D721Med (cell line): ENCODE data around the gene DACH1.

Experiments
- DNase-seq: peaks from one replicate; pipeline ENCODE4 v3.0.0; 2011; ENCODE audit warnings: low spot score; ENCODE audit not compliant: insufficient read length
- FAIRE-seq: peaks from 2 replicates; lab custom pipeline; 2011; peaks lifted over from hg19 to GRCh38; lab: Jason Lieb, UNC
- TF ChIP-seq, protein P1 (sequence below): IDR thresholded peaks from 2 replicates; pipeline ENCODE4 v1.5.1; 2012; ENCODE audit warnings: mild to moderate bottlenecking, control low read depth; ENCODE audit not compliant: insufficient read depth; ENCODE audit errors: missing control alignments

The DACH1 gene

GRCh38 chr13:71829547-71829946 is 37.5 kb downstream of the DACH1 start:
- TF ChIP-seq, protein P1, sequence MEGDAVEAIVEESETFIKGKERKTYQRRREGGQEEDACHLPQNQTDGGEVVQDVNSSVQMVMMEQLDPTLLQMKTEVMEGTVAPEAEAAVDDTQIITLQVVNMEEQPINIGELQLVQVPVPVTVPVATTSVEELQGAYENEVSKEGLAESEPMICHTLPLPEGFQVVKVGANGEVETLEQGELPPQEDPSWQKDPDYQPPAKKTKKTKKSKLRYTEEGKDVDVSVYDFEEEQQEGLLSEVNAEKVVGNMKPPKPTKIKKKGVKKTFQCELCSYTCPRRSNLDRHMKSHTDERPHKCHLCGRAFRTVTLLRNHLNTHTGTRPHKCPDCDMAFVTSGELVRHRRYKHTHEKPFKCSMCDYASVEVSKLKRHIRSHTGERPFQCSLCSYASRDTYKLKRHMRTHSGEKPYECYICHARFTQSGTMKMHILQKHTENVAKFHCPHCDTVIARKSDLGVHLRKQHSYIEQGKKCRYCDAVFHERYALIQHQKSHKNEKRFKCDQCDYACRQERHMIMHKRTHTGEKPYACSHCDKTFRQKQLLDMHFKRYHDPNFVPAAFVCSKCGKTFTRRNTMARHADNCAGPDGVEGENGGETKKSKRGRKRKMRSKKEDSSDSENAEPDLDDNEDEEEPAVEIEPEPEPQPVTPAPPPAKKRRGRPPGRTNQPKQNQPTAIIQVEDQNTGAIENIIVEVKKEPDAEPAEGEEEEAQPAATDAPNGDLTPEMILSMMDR = no peak
- DNase-seq (no peak), FAIRE-seq (peak; percentile 83)

GRCh38 chr13:71828564-71828963 is 38.4 kb downstream of the DACH1 start:
- TF ChIP-seq, protein P1 = no peak
- FAIRE-seq (peak; percentile 32), DNase-seq (no peak)

DNA sequence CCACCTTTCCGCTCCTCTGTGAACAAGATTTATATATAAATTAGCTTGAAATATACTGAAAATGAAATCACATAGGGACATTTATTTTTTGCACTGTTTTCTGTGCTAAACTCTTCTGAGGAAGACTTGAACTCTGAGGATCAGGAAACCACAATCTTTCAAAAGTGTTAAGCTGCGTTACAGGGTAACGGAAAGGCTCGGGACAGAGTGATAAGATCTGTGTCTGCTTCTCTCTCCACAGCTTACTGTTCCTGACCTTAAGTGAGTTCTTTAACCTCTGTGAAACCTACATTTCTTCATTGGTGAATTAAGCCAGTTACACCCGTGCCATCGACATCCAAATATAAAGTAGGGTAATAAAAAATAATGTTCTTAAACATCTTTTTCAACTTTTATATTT is 38.9 kb downstream of the DACH1 start:
- TF ChIP-seq, protein P1 = no peak
- DNase-seq = no peak
- no peak for FAIRE-seq

DNA sequence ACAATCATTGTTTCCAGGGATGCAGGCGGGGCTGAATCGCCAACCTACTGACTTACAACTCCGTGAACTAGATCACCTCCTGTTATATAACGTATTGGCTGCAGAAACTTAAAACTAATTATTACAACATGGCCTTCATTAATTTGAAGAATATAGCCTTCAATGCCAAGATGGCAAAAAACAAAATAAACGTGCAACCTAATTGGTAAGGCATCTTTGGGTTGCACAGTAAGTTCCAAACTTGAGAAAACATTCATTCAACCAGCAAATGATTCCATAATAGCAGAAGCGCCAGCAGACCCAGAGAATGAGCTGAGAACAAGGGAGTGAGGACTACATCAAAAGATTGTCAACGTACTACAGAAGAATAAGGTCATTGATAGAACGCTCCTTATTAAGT is 39.8 kb downstream of the DACH1 start:
- no peak for DNase-seq
- TF ChIP-seq, protein P1 = no peak
- peak; percentile 38 for FAIRE-seq

DNA sequence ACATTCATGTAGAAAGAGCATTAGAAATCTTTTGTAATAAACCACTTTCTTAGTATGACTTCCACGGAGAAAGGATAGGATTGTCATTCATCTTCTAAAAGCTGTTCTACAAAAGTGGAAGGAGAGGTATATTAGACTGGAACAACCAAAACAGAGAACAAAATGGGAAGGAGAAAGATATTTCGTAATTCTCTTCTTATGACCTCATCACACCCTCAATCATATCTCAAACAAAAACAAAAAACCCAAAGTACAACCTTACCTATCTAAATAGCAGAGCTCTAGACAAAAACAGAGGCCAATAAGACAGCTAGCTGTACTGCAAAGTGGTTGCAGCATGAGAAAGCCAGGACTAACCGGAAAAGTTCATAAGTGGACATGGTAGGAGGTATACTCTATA is 46.3 kb downstream of the DACH1 start:
- TF ChIP-seq, protein P1 = no peak
- no peak for DNase-seq
- FAIRE-seq = no peak

- TF ChIP-seq, protein P1 = no peak
- FAIRE-seq = no peak
- DNase-seq = no peak
Observed at GRCh38 chr13:71817335-71817734, 49.7 kb downstream of the DACH1 start.

GRCh38 chr13:71814806-71815360 is 52.1 kb downstream of the DACH1 start:
- TF ChIP-seq, protein P1 = no peak
- FAIRE-seq (no peak), DNase-seq (no peak)
